Panc1 (cell line): ENCODE results near the gene SLC30A3. TPM values are rescaled to one million over a fixed set of nuclear protein-coding genes. Genes with fewer than 3 reads are reported as not detected.
A peak's percentile ranks its signal among the peaks of the same experiment; 100 is the strongest.

Experiments
- ATAC-seq: fragments of 200-7000 bp; cut with Tn5 transposase; 2 replicates; pipeline ENCODE4 v1.9.1; 2020; ENCODE audit warnings: mild to moderate bottlenecking, moderate library complexity
- Bru-seq: library from RNA; stranded (reverse); fragments of 400-500 nt; gene quantifications from one replicate; lab custom pipeline; 2021; lab: Mats Ljungman, UMichigan
- BruChase-seq, 2 experiments: library from RNA; stranded (reverse); fragments of 400-500 nt; gene quantifications; one replicate each; lab custom pipeline; 2021; lab: Mats Ljungman, UMichigan
- BruUV-seq: library from RNA; stranded (reverse); fragments of 400-500 nt; replicated peaks from 2 replicates; lab custom pipeline; 2021; lab: Mats Ljungman, UMichigan
- CTCF ChIA-PET: fragments of 300-600 bp; sonication (Branson Sonifier 250); formaldehyde crosslinking; loops from one replicate; lab custom pipeline; 2022; ENCODE audit warnings: antibody characterized with exemption; lab: Charles Lee
- POLR2A ChIA-PET: fragments of 300-600 bp; sonication (Branson Sonifier 250); formaldehyde crosslinking; loops from one replicate; lab custom pipeline; 2022; ENCODE audit warnings: antibody characterized with exemption; lab: Charles Lee
- DNase-seq: peaks from one replicate; pipeline ENCODE4 v3.0.0-alpha.2; 2010; ENCODE audit warnings: low read depth, low spot score
- H3K27ac ChIP-seq: 2 replicates; pipeline ENCODE4 v1.5.1; 2011; ENCODE audit warnings: mild to moderate bottlenecking, low read length, inconsistent platforms
- H3K27me3 ChIP-seq: fragments of 200-500 bp; sonication (Bioruptor generic); 2 replicates; pipeline ENCODE4 v1.6.0; 2014; ENCODE audit warnings: low read length, inconsistent platforms; ENCODE audit not compliant: control insufficient read depth, insufficient read depth
- H3K36me3 ChIP-seq: fragments of 200-500 bp; sonication (Bioruptor generic); 2 replicates; pipeline ENCODE4 v1.5.1; 2014; ENCODE audit warnings: inconsistent platforms, mild to moderate bottlenecking, low read length, moderate library complexity; ENCODE audit not compliant: control insufficient read depth, insufficient read depth
- H3K4me1 ChIP-seq: 2 replicates; pipeline ENCODE4 v1.5.1; 2011; ENCODE audit warnings: inconsistent platforms, mild to moderate bottlenecking, low read length, moderate library complexity; ENCODE audit not compliant: control insufficient read depth, insufficient read depth
- H3K4me3 ChIP-seq, 2 experiments: 2 replicates each; pipeline ENCODE4 v1.5.1; 2011 to 2012; ENCODE audit warnings: low read depth in 2 of 2, low read length in 2 of 2, mild to moderate bottlenecking in 2 of 2, inconsistent platforms in 1 of 2, moderate library complexity in 1 of 2
- H3K9me3 ChIP-seq: fragments of 200-500 bp; sonication (Bioruptor generic); 2 replicates; pipeline ENCODE4 v1.5.1; 2014; ENCODE audit warnings: low read depth, mild to moderate bottlenecking, inconsistent platforms, low read length, moderate library complexity; ENCODE audit not compliant: control insufficient read depth, insufficient read depth
- CTCF ChIP-seq: fragments of 450-650 bp; IDR thresholded peaks from 2 replicates; pipeline ENCODE4 v1.5.1; 2017; ENCODE audit warnings: mild to moderate bottlenecking
- POLR2AphosphoS5 ChIP-seq: IDR thresholded peaks from 2 replicates; pipeline ENCODE4 v1.6.1; 2012; ENCODE audit warnings: mild to moderate bottlenecking, low read depth, low read length, moderate library complexity
- REST ChIP-seq, 2 experiments: IDR thresholded peaks; 2 replicates each; pipeline ENCODE4 v1.6.1; 2011 to 2012; ENCODE audit warnings: low read depth in 2 of 2, control low read depth in 1 of 2, low read length in 1 of 2, mild to moderate bottlenecking in 1 of 2, moderate library complexity in 1 of 2; ENCODE audit not compliant: insufficient read depth in 1 of 2
- SIN3A ChIP-seq: IDR thresholded peaks from 2 replicates; pipeline ENCODE4 v1.6.1; 2012; ENCODE audit warnings: low read depth, mild to moderate bottlenecking, low read length, moderate library complexity, borderline replicate concordance; ENCODE audit not compliant: insufficient read depth
- TCF7L2 ChIP-seq: IDR thresholded peaks from 2 replicates; pipeline ENCODE4 v1.6.1; 2011; ENCODE audit warnings: mild to moderate bottlenecking, low read depth, low read length, inconsistent platforms
- in situ Hi-C: cut with HindIII; loops from 2 replicates; pipeline ENCODE4 v1.10.0; 2016; ENCODE audit warnings: low sequenced_read_pairs, low pct_unique_long_range_greater_than_20kb
- intact Hi-C: fragments of 100-400 bp; cut with micrococcal nuclease; formaldehyde crosslinking; loops from one replicate; pipeline ENCODE4 v1.10.0; 2022; ENCODE audit not compliant: unreplicated experiment
- long read RNA-seq: library from polyadenylated mRNA; unstranded; transcript quantifications from one replicate; pipeline ENCODE4 v2.0.0, GENCODE V29; 2021; ENCODE audit not compliant: unreplicated experiment
- polyA plus RNA-seq: library from polyadenylated mRNA; unstranded; fragments of >200 nt; gene quantifications from one replicate; pipeline ENCODE4 v1.2.1, GENCODE V29; 2012; ENCODE audit warnings: missing spikeins; ENCODE audit not compliant: insufficient read length
- total RNA-seq: library from RNA; stranded (reverse); gene quantifications from one replicate; pipeline ENCODE4 v1.2.1, GENCODE V29; 2021; ENCODE audit not compliant: unreplicated experiment

The SLC30A3 gene
- total RNA-seq (0.59 TPM), Bru-seq, nascent RNA (percentile 21 among the genes with signal in this experiment), BruChase-seq, experiment 1, labeled RNA remaining after a 2-hour chase (percentile 21 among the genes with signal in this experiment), BruChase-seq, experiment 2, labeled RNA remaining after a 6-hour chase (percentile 23 among the genes with signal in this experiment)
- polyA plus RNA-seq, result 0.75 TPM
- long read RNA-seq, result 0 reads

- no TSS peak for BruUV-seq
- in situ Hi-C loops, result no loop called here
- Histone ChIP-seq H3K27me3 (peaks cover 27% of the 10 kb centered on the region), H3K9me3 (no peaks in the 10 kb centered on the region), H3K27ac (no peak within 1 kb of the TSS), H3K4me1 (peaks cover 7% of the 10 kb centered on the region), H3K4me3 (peak within 1 kb of the TSS; percentile 43 to 51), H3K36me3 (no peaks in the 10 kb centered on the region)
- no peak for TF ChIP-seq REST (IDR thresholded peaks at IDR 0.05; ENCODE audit: insufficient read depth in 1 of 2, low read depth in 2 of 2, low read length in 1 of 2)
- no peak for TF ChIP-seq SIN3A
- no peak for TF ChIP-seq CTCF
- TF ChIP-seq TCF7L2, result no peak
- no peak for TF ChIP-seq POLR2AphosphoS5
- DNase-seq, result no peak
- POLR2A ChIA-PET, result no interaction called here
- intact Hi-C loops, result no loop called here
- CTCF ChIA-PET, result interaction anchor here (0.6 to 1.0 kb wide), 3 partner anchors 18 to 452 kb away, joined by 3 to 8 read pairs (median 5); no protein-coding TSS in a partner anchor
- peak; percentile 70 for ATAC-seq
Measured at GRCh38 chr2:27262379-27263286, at the start of gene SLC30A3. Gene SLC30A3, minus strand, starts transcription at chr2:27263047. Its CDS starts 141 bp downstream, at chr2:27262906.

- intact Hi-C loops (no loop called here), in situ Hi-C loops (no loop called here)
- DNase-seq (no peak), ATAC-seq (no peak)
- ChIA-PET CTCF (no interaction called here), POLR2A (no interaction called here)
- no TSS peak for BruUV-seq
- Histone ChIP-seq H3K27me3 (no peaks in the 10 kb centered on the region), H3K9me3 (no peaks in the 10 kb centered on the region), H3K4me3 (no peak overlapping the region), H3K36me3 (no peaks in the 10 kb centered on the region), H3K27ac (no peak overlapping the region), H3K4me1 (no peaks in the 10 kb centered on the region)
- no peak for TF ChIP-seq SIN3A
Measured at GRCh38 chr2:27312152-27312551, 49.3 kb upstream of the SLC30A3 start.
